HepG2 (cell line): ENCODE data around the gene AXIN2. TPM values are rescaled to one million over a fixed set of nuclear protein-coding genes. Genes with fewer than 3 reads are reported as not detected.

Source experiments
- ATAC-seq: fragments of 200-7000 bp; cut with Tn5 transposase; 3 replicates; pipeline ENCODE4 v1.9.1; 2020; ENCODE audit warnings: mild to moderate bottlenecking, moderate library complexity
- BruUV-seq: library from RNA; stranded (reverse); fragments of 400-500 nt; replicated peaks from 2 replicates; lab custom pipeline; 2021; lab: Mats Ljungman, UMichigan
- CTCF ChIA-PET: fragments of 300-600 bp; formaldehyde crosslinking; extraction: SDS; loops from one replicate; lab custom pipeline; 2021; ENCODE audit warnings: low total read pairs, inconsistent platforms, low intra/inter-chr PET ratio; lab: Yijun Ruan, JAX
- POLR2A ChIA-PET: fragments of 350-600 bp; sonication (Branson Sonifier 250); formaldehyde crosslinking; loops from one replicate; lab custom pipeline; 2020; ENCODE audit warnings: antibody characterized with exemption, inconsistent platforms; lab: Yijun Ruan, JAX
- DNase-seq: peaks from one replicate; pipeline ENCODE4 v3.0.0-alpha.2; 2015; ENCODE audit warnings: low spot score
- FAIRE-seq: peaks from 3 replicates; lab custom pipeline; 2011; peaks lifted over from hg19 to GRCh38; lab: Jason Lieb, UNC
- H2AFZ ChIP-seq: one replicate; pipeline ENCODE4 v1.6.1; 2011; ENCODE audit warnings: low read length, inconsistent platforms
- H3K27ac ChIP-seq: fragments of 300-600 bp; 3 replicates; pipeline ENCODE4 v1.8.0; 2011; ENCODE audit warnings: mixed run types, mild to moderate bottlenecking, mixed read lengths, low read length, inconsistent platforms; ENCODE audit not compliant: insufficient read depth; ENCODE audit errors: extremely low read length
- H3K27me3 ChIP-seq, 2 experiments: fragments of 200-600 bp in 1 of 2; 2 replicates in 1 of 2; 3 replicates in 1 of 2; pipeline versions ENCODE4 v1.6.0 to v1.8.0; 2011; ENCODE audit warnings: low read length in 2 of 2, mild to moderate bottlenecking in 2 of 2, moderate library complexity in 2 of 2, inconsistent platforms in 1 of 2; ENCODE audit not compliant: insufficient read depth in 2 of 2, control insufficient read depth in 1 of 2
- H3K36me3 ChIP-seq, 2 experiments: fragments of 200-600 bp in 1 of 2; replicated peaks in 1 of 2; 2 replicates in 1 of 2; 3 replicates in 1 of 2; pipeline versions ENCODE4 v1.5.1 to v1.8.0; 2011; ENCODE audit warnings: low read length in 2 of 2, inconsistent platforms in 1 of 2; ENCODE audit not compliant: insufficient read depth in 2 of 2, control insufficient read depth in 1 of 2
- H3K4me1 ChIP-seq: 2 replicates; pipeline ENCODE4 v1.5.1; 2012; ENCODE audit warnings: low read length, inconsistent platforms; ENCODE audit not compliant: insufficient read depth
- H3K4me2 ChIP-seq: 2 replicates; pipeline ENCODE4 v1.6.0; 2011; ENCODE audit warnings: low read depth, low read length, inconsistent platforms
- H3K4me3 ChIP-seq, 3 experiments: fragments of 200-600 bp in 1 of 3; sonication (generic), shearing (Covaris generic) in 1 of 3; replicated peaks in 1 of 3; 2 replicates each; pipeline ENCODE4 v1.5.1; 2011 to 2016; ENCODE audit warnings: low read length in 3 of 3, inconsistent platforms in 2 of 3, low read depth in 2 of 3, mild to moderate bottlenecking in 2 of 3, control low read depth in 1 of 3, mixed read lengths in 1 of 3; ENCODE audit not compliant: insufficient read depth in 1 of 3
- H3K79me2 ChIP-seq: one replicate; pipeline ENCODE4 v1.6.1; 2011; ENCODE audit warnings: low read length, inconsistent platforms; ENCODE audit not compliant: insufficient read depth
- H3K9ac ChIP-seq: 2 replicates; pipeline ENCODE4 v1.6.0; 2011; ENCODE audit warnings: mild to moderate bottlenecking, low read depth, low read length, inconsistent platforms; ENCODE audit not compliant: insufficient read depth
- H3K9me3 ChIP-seq: 2 replicates; pipeline ENCODE4 v1.5.1; 2012; ENCODE audit warnings: mild to moderate bottlenecking, low read length
- H4K20me1 ChIP-seq: 2 replicates; pipeline ENCODE4 v1.6.0; 2011; ENCODE audit warnings: inconsistent platforms, mild to moderate bottlenecking, low read length, moderate library complexity; ENCODE audit not compliant: insufficient read depth
- CC2D1A ChIP-seq: sonication (generic); formaldehyde crosslinking; IDR thresholded peaks from 2 replicates; pipeline ENCODE4 v1.8.1; 2023; ENCODE audit warnings: mild to moderate bottlenecking, missing genetic modification reagents
- DNMT3B ChIP-seq: conservative IDR thresholded peaks from 2 replicates; pipeline ENCODE4 v1.6.1; 2016; ENCODE audit warnings: missing biosample characterization, control low read depth
- HMG20B ChIP-seq: conservative IDR thresholded peaks from 2 replicates; pipeline ENCODE4 v1.6.1; 2016; ENCODE audit warnings: missing genetic modification reagents, missing compliant biosample characterization
- HOXA3 ChIP-seq: sonication (generic); formaldehyde crosslinking; IDR thresholded peaks from 2 replicates; pipeline ENCODE4 v1.5.0; 2020; ENCODE audit warnings: missing genetic modification reagents
- KDM6A ChIP-seq: IDR thresholded peaks from 2 replicates; pipeline ENCODE4 v1.6.1; 2016; ENCODE audit warnings: low read depth
- MYC ChIP-seq: sonication (generic); formaldehyde crosslinking; IDR thresholded peaks from 2 replicates; pipeline ENCODE4 v1.9.0; 2021; ENCODE audit warnings: missing genetic modification reagents, borderline replicate concordance
- PITX1 ChIP-seq: sonication (generic); formaldehyde crosslinking; IDR thresholded peaks from 2 replicates; pipeline ENCODE4 v1.5.1; 2020; ENCODE audit warnings: mild to moderate bottlenecking, missing genetic modification reagents
- SALL1 ChIP-seq: sonication (generic); formaldehyde crosslinking; IDR thresholded peaks from 2 replicates; pipeline ENCODE4 v1.8.0; 2022; ENCODE audit warnings: mild to moderate bottlenecking, missing genetic modification reagents
- ZBTB21 ChIP-seq: sonication (generic); formaldehyde crosslinking; IDR thresholded peaks from 2 replicates; pipeline ENCODE4 v1.4.0; 2020; ENCODE audit warnings: missing genetic modification reagents
- ZNF101 ChIP-seq: sonication (generic); formaldehyde crosslinking; IDR thresholded peaks from 2 replicates; pipeline ENCODE4 v1.4.0; 2020; ENCODE audit warnings: mild to moderate bottlenecking, low read depth, missing genetic modification reagents, borderline replicate concordance
- ZNF142 ChIP-seq: sonication (generic); formaldehyde crosslinking; IDR thresholded peaks from 2 replicates; pipeline ENCODE4 v1.4.0; 2020; ENCODE audit warnings: missing genetic modification reagents
- ZNF678 ChIP-seq: sonication (generic); formaldehyde crosslinking; IDR thresholded peaks from 2 replicates; pipeline ENCODE4 v1.4.0; 2020; ENCODE audit warnings: mild to moderate bottlenecking, missing genetic modification reagents
- WGBS: methylation state at CpG from one replicate; pipeline ENCODE4 v1.1.6; 2017; ENCODE audit warnings: low lambda C conversion rate; 5-methylcytosine and 5-hydroxymethylcytosine counted together
- in situ Hi-C: cut with HindIII; loops from 2 replicates; pipeline ENCODE4 v1.10.0; 2017; ENCODE audit warnings: low pct_unique_long_range_greater_than_20kb; ENCODE audit not compliant: extremely low pct_ligation_motif_present
- intact Hi-C: fragments of 100-400 bp; cut with micrococcal nuclease; formaldehyde crosslinking; loops from one replicate; pipeline ENCODE4 v1.10.0; 2022; ENCODE audit not compliant: unreplicated experiment
- polyA plus RNA-seq, 8 experiments: library from polyadenylated mRNA; depleted of rRNA in 3 of 8; stranded (reverse) in 7 of 8; unstranded in 1 of 8; fragments of >200 nt; fragmentation: Illumina TruSeq in 4 of 8; extraction: Trizol in 4 of 8; gene quantifications; 2 replicates each; pipeline versions ENCODE4 v1.2.1 to v1.2.3, GENCODE V29; 2011 to 2016; ENCODE audit warnings: low read depth in 4 of 8, missing spikeins in 1 of 8, mixed read lengths in 1 of 8; ENCODE audit not compliant: insufficient read depth in 1 of 8
- total RNA-seq, 5 experiments: library from RNA; depleted of rRNA; stranded (reverse); fragments of >200 nt; fragmentation: Illumina TruSeq; extraction: Trizol; gene quantifications; 2 replicates each; pipeline ENCODE4 v1.2.3, GENCODE V29; 2016; ENCODE audit warnings: low read depth in 1 of 5

Gene AXIN2
- total and polyA plus RNA-seq, 2 of the 13 experiments (the other 11 are each of a cell fraction or from before 2014, with no cell fraction given), result 58.6 to 63.4 TPM

DNA sequence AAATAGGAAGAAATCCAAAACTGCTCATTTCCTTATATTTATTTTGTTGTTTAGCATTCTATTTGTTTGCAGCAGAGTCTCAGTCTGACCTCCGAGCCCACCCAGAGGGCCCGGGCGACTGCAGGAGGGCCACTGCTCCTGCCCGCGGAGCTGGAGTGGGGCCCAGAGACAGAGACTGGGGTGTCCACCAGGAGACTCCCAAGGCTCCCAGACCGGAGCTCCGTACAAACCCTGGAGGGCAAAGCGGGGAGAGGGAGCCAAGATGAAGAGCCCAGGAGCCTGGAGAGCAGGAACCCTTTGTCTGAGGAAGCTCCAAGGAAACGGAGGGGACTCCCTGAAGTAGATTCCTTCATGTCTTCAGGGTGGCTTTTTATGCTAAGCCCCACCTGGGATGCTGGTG, 57.9 kb downstream of the AXIN2 start (continued):
- TF ChIP-seq PITX1 (CRISPR knock-in tag), result no peak

GRCh38 chr17:65498816-65499215, 62.6 kb downstream of the AXIN2 start:
- FAIRE-seq (no peak), ATAC-seq (no peak), DNase-seq (no peak)
- Histone ChIP-seq H3K4me3 (no peak overlapping the region), H3K4me2 (no peak overlapping the region), H3K4me1 (no peaks in the 10 kb centered on the region), H3K36me3 (no peaks in the 10 kb centered on the region), H4K20me1 (no peaks in the 10 kb centered on the region), H2AFZ (no peak overlapping the region), H3K27me3 (peaks cover 0 to 3% of the 10 kb centered on the region in 2 experiments; a peak in 1 of 5 replicates), H3K79me2 (no peaks in the 10 kb centered on the region), H3K9me3 (no peaks in the 10 kb centered on the region), H3K9ac (no peak overlapping the region), H3K27ac (no peak overlapping the region)
- no peak for TF ChIP-seq HOXA3 (CRISPR knock-in tag)
- no peak for TF ChIP-seq ZBTB21 (CRISPR knock-in tag)
- TF ChIP-seq HMG20B (CRISPR knock-in tag), result no peak
- TF ChIP-seq ZNF142 (CRISPR knock-in tag), result no peak
- TF ChIP-seq CC2D1A (CRISPR knock-in tag), result no peak
- no peak for TF ChIP-seq SALL1
- TF ChIP-seq MYC (CRISPR knock-in tag), result no peak
- no peak for TF ChIP-seq KDM6A (CRISPR knock-in tag)
- no peak for TF ChIP-seq ZNF101
- TF ChIP-seq ZNF678 (CRISPR knock-in tag), result no peak
- no peak for TF ChIP-seq DNMT3B (CRISPR knock-in tag)
- no TSS peak for BruUV-seq
- ChIA-PET POLR2A (no interaction called here), CTCF (no interaction called here)
- WGBS, result 40% methylated on average over 4 of the region's 4 CpGs
- intact Hi-C loops (no loop called here), in situ Hi-C loops (no loop called here)
